ENCODE results near the gene MS4A4A. TPM values are rescaled to one million over a fixed set of nuclear protein-coding genes. Genes with fewer than 3 reads are reported as not detected.

MS4A4A gene
- total and polyA plus RNA-seq, 10 of the 15 experiments (the other 5 are each of a cell fraction or from before 2014, with no cell fraction given) = 0.10 to 2.4 (median 0.68) TPM

- POLR2A ChIA-PET = no interaction called here
- H4K20me1 ChIP-seq (ENCODE audit: control insufficient read depth, insufficient read depth) = no peaks in the 10 kb centered on the region
- RAD21 ChIA-PET (ENCODE audit: unreplicated experiment) = no interaction called here
- SMC1A ChIA-PET (ENCODE audit: uncharacterized antibody, unreplicated experiment) = interaction anchor here (1.0 to 2.0 kb wide), 9 partner anchors 9 to 50 kb away, joined by 3 to 11 read pairs (median 4); no protein-coding TSS in a partner anchor
- no peak overlapping the region for H2AFZ ChIP-seq (ENCODE audit: control insufficient read depth, low read depth, low read length)
- H3K4me3 ChIP-seq = no peak overlapping the region
- FAIRE-seq (no peak), ATAC-seq (peak; percentile 30), DNase-seq (ENCODE audit: low read depth, low spot score) (no peak)
- no peak for TF ChIP-seq ZBTB40 (IDR thresholded peaks at IDR 0.05; ENCODE audit: borderline replicate concordance)
- TF ChIP-seq SMAD5 (IDR thresholded peaks at IDR 0.05; ENCODE audit: low read depth) = no peak
- in situ Hi-C loops (cut with MboI) (no loop called here), intact Hi-C loops (cut with micrococcal nuclease; ENCODE audit: unreplicated experiment) (loop anchor here (10.0 kb wide), 1 partner anchor 111 kb away; no protein-coding TSS in a partner anchor)
- H3K27me3 ChIP-seq (replicated peaks in 1 of 2; ENCODE audit: control insufficient read depth in 2 of 2, insufficient read depth in 2 of 2, low read length in 1 of 2) = no peaks in the 10 kb centered on the region
- no peak overlapping the region for H3K9ac ChIP-seq (ENCODE audit: control insufficient read depth, insufficient read depth, low read length)
- no peak overlapping the region for H3K4me2 ChIP-seq (ENCODE audit: control insufficient read depth, insufficient read depth)
- H3K9me3 ChIP-seq (replicated peaks; ENCODE audit: control insufficient read depth, insufficient read depth, low read length) = peaks cover 10% of the 10 kb centered on the region
- H3K36me3 ChIP-seq (ENCODE audit: control insufficient read depth in 2 of 2, insufficient read depth in 2 of 2, low read length in 1 of 2) = no peaks in the 10 kb centered on the region
- H3K4me1 ChIP-seq (ENCODE audit: control insufficient read depth, insufficient read depth, low read length) = peaks cover 27% of the 10 kb centered on the region; the same call in 1 of the 2 replicates
- no TSS peak for BruUV-seq (replicated peaks)
- H3K79me2 ChIP-seq (ENCODE audit: control insufficient read depth, insufficient read depth, low read length) = no peaks in the 10 kb centered on the region
- no peak overlapping the region for H3K27ac ChIP-seq (ENCODE audit: control insufficient read depth, insufficient read depth)
- CTCF ChIA-PET = interaction anchor here (1.0 to 11.9 kb wide), 7 partner anchors 8 to 141 kb away, joined by 3 to 93 read pairs (median 6); no protein-coding TSS in a partner anchor
Measured at GRCh38 chr11:60315871-60316270, 35.4 kb downstream of the MS4A4A start.

- 0% methylated on average over 2 of the region's 2 CpGs for WGBS (ENCODE audit: insufficient coverage, insufficient replicate concordance, low lambda C conversion rate, missing lambda C conversion rate)
- H3K79me2 ChIP-seq (ENCODE audit: control insufficient read depth, insufficient read depth, low read length) = no peaks in the 10 kb centered on the region
- H4K20me1 ChIP-seq (ENCODE audit: control insufficient read depth, insufficient read depth) = no peaks in the 10 kb centered on the region
- ATAC-seq (peak; percentile 66), DNase-seq (ENCODE audit: low read depth, low spot score) (no peak), FAIRE-seq (no peak)
- RAD21 ChIA-PET (ENCODE audit: unreplicated experiment) = no interaction called here
- CTCF ChIA-PET = interaction anchor here (1.0 to 11.9 kb wide), 9 partner anchors 9 to 140 kb away, joined by 3 to 93 read pairs (median 4); no protein-coding TSS in a partner anchor
- H3K9ac ChIP-seq (ENCODE audit: control insufficient read depth, insufficient read depth, low read length) = no peak overlapping the region
- no peaks in the 10 kb centered on the region for H3K36me3 ChIP-seq (ENCODE audit: control insufficient read depth in 2 of 2, insufficient read depth in 2 of 2, low read length in 1 of 2)
- H3K27me3 ChIP-seq (replicated peaks in 1 of 2; ENCODE audit: control insufficient read depth in 2 of 2, insufficient read depth in 2 of 2, low read length in 1 of 2) = no peaks in the 10 kb centered on the region
- POLR2A ChIA-PET = no interaction called here
- no TSS peak for BruUV-seq (replicated peaks)
- H3K27ac ChIP-seq (ENCODE audit: control insufficient read depth, insufficient read depth) = peak overlapping the region; percentile 28; the same call in 1 of the 2 replicates
- H3K4me3 ChIP-seq = no peak overlapping the region
- no peak overlapping the region for H2AFZ ChIP-seq (ENCODE audit: control insufficient read depth, low read depth, low read length)
- SMC1A ChIA-PET (ENCODE audit: uncharacterized antibody, unreplicated experiment) = interaction anchor here (0.9 to 2.0 kb wide), 10 partner anchors 9 to 51 kb away, joined by 3 to 11 read pairs (median 4); no protein-coding TSS in a partner anchor
- peaks cover 10% of the 10 kb centered on the region for H3K9me3 ChIP-seq (replicated peaks; ENCODE audit: control insufficient read depth, insufficient read depth, low read length)
- no peak overlapping the region for H3K4me2 ChIP-seq (ENCODE audit: control insufficient read depth, insufficient read depth)
- peaks cover 24% of the 10 kb centered on the region; the same call in 1 of the 2 replicates for H3K4me1 ChIP-seq (ENCODE audit: control insufficient read depth, insufficient read depth, low read length)
- in situ Hi-C loops (cut with MboI) (no loop called here), intact Hi-C loops (cut with micrococcal nuclease; ENCODE audit: unreplicated experiment) (loop anchor here (10.0 kb wide), 1 partner anchor 112 kb away; no protein-coding TSS in a partner anchor)
- TF ChIP-seq TCF12 (IDR thresholded peaks at IDR 0.05; ENCODE audit: low read depth, low read length) (no peak), KAT2A (conservative IDR thresholded peaks at IDR 0.05; ENCODE audit: control insufficient read depth, low read depth, low read length) (no peak), ZNF592 (IDR thresholded peaks at IDR 0.05) (no peak), FOXK2 (IDR thresholded peaks at IDR 0.05) (no peak), BRCA1 (IDR thresholded peaks at IDR 0.05; ENCODE audit: low read depth, low read length) (no peak), IKZF1 (conservative IDR thresholded peaks at IDR 0.05) (peak; percentile 18; the same call in 1 of the 2 replicates), IKZF2 (IDR thresholded peaks at IDR 0.05) (peak; percentile 48 to 52; a peak in 3 of 4 replicates)
Measured at GRCh38 chr11:60316317-60316716, 35.9 kb downstream of the MS4A4A start.

Measured in GM12878 (cell line).